Measurements from ENCODE around the gene SLC44A4.
"Not testable (repeated sequence)": the region's sequence is repeated elsewhere in the genome, so short reads cannot be mapped to it uniquely, and the experiment has no call there.

The SLC44A4 gene

DNA sequence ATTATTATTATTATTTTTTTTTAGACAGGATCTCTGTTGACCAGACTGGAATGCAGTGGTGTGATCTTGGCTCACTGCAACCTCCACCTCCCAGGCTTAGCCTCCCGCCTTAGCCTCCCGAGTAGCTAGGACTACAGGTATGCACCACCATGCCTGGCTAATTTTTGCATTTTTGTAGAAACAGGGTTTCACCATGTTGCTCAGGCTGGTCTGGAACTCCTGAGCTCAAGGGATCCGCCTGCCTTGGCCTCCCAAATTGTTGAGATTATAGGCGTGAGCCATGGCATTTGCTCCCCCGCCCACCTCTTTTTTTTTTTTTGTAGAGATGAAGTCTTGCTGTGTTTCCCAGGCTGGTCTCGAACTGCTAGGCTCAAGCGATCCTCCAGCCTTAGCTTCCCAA, 30.5 kb upstream of the SLC44A4 start:
- H3K9me3 ChIP-seq (ENCODE audit: insufficient read depth, low read depth, low read length); H3K9ac ChIP-seq (ENCODE audit: low read depth, low read length); H3K27me3 ChIP-seq (ENCODE audit: insufficient read depth, low read length); H3K4me3 ChIP-seq (ENCODE audit: low read length); H3K36me3 ChIP-seq (ENCODE audit: insufficient read depth, low read depth, low read length); H3K4me1 ChIP-seq (ENCODE audit: insufficient read depth, low read length); H3K27ac ChIP-seq (ENCODE audit: low read length): not testable (repeated sequence)

DNA sequence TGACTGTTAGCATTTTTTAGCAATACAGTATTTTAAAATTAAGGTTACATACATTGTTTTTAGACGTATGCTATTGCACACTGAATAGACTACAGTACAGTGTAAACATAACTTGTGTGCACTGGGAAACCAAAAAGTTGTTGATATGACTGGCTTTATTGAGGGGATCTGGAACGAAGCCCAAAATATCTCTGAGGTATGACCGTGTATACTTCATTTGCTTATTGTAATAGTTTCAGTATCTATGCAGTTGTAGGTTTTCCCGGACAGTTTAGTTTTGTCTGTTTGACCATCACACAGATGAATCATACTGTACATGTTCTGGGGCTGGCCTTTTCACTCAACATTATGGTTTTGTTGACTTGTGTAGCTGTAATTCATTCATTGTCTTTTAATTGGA, 30.0 kb upstream of the SLC44A4 start:
- H3K9ac ChIP-seq (ENCODE audit: low read depth, low read length): no peak overlapping the region
- H3K27ac ChIP-seq (ENCODE audit: low read length): no peak overlapping the region
- H3K4me3 ChIP-seq (ENCODE audit: low read length): no peak overlapping the region
- no peaks in the 10 kb centered on the region for H3K9me3 ChIP-seq (ENCODE audit: insufficient read depth, low read depth, low read length)
- no peaks in the 10 kb centered on the region for H3K27me3 ChIP-seq (ENCODE audit: insufficient read depth, low read length)
- H3K4me1 ChIP-seq (ENCODE audit: insufficient read depth, low read length): peaks cover 4% of the 10 kb centered on the region; the same call in 1 of the 2 replicates
- no peaks in the 10 kb centered on the region for H3K36me3 ChIP-seq (ENCODE audit: insufficient read depth, low read depth, low read length)

DNA sequence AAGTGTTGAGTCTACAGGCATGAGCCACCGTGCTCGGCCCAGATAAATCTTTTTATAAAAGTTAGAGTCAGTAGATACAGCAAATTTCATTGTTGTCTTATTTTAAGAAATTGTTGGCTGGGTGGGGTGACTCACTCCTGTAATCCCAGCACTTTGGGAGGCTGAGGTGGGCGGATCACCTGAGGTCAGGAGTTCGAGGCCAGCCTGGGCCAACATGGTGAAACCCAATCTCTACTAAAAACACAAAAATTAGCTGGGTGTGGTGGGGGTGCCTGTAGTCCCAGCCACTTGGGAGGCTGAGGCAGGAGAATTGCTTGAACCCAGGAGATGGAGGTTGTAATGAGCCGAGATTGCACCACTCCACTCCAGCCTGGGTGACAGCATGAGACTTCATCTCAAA, 29.5 kb upstream of the SLC44A4 start:
- not testable (repeated sequence) for H3K4me1 ChIP-seq (ENCODE audit: insufficient read depth, low read length); H3K27me3 ChIP-seq (ENCODE audit: insufficient read depth, low read length); H3K36me3 ChIP-seq (ENCODE audit: insufficient read depth, low read depth, low read length); H3K27ac ChIP-seq (ENCODE audit: low read length); H3K4me3 ChIP-seq (ENCODE audit: low read length); H3K9ac ChIP-seq (ENCODE audit: low read depth, low read length); H3K9me3 ChIP-seq (ENCODE audit: insufficient read depth, low read depth, low read length)

DNA sequence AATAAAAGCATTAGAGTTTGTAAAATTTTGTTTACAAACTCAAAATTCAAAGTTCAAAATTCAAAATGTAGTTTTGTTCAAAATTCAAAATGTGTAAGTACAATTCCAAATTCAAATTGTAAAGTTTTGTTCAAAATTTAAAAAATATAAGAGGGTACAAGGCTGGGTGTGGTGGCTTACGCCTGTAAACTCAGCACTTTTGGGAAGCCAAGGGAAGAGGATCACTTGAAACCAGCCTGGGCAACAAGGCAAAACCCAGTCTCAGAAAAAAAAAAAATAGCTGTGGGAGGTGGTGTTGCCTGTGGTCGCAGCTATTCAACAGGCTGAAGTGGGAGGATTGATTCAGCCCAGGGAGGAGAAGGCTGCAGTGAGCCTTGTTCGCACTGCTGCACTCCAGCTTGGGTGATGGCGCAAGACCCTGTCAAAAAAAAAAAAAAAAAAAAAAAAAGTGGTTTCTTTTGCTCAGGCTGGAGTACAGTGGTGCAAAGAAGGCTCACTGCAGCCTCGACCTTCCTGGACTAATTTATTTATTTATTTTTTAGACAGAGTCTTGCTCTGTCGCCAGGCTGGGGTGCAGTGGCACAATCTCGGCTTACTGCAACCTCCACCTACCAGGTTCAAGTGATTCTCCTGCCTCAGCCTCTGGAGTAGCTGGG, 28.5 kb upstream of the SLC44A4 start:
- H3K9ac ChIP-seq (ENCODE audit: low read depth, low read length): no peak overlapping the region
- no peaks in the 10 kb centered on the region for H3K36me3 ChIP-seq (ENCODE audit: insufficient read depth, low read depth, low read length)
- H3K9me3 ChIP-seq (ENCODE audit: insufficient read depth, low read depth, low read length): no peaks in the 10 kb centered on the region
- peaks cover 4% of the 10 kb centered on the region; the same call in 1 of the 2 replicates for H3K4me1 ChIP-seq (ENCODE audit: insufficient read depth, low read length)
- no peak overlapping the region for H3K27ac ChIP-seq (ENCODE audit: low read length)
- no peak overlapping the region for H3K4me3 ChIP-seq (ENCODE audit: low read length)
- no peaks in the 10 kb centered on the region for H3K27me3 ChIP-seq (ENCODE audit: insufficient read depth, low read length)

DNA sequence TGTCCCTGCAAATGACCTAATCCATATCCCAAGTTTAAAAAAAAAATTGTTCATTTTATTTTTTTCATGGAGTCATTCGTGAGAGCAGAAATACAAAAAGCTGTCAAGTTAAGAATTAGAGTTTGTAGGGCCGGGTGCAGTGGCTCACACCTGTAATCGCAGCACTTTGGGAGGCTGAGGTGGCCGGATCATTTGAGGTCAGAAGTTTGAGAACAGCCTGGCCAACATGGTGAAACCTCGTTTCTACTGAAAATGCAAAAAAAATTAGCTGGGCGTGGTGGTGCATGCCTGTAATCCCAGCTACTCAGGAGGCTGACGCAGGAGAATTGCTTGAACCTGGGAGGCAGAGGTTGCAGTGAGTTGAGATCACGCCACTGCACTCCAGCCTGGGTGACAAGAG, 27.9 kb upstream of the SLC44A4 start:
- H3K27ac ChIP-seq (ENCODE audit: low read length); H3K36me3 ChIP-seq (ENCODE audit: insufficient read depth, low read depth, low read length); H3K9me3 ChIP-seq (ENCODE audit: insufficient read depth, low read depth, low read length); H3K4me3 ChIP-seq (ENCODE audit: low read length); H3K4me1 ChIP-seq (ENCODE audit: insufficient read depth, low read length); H3K9ac ChIP-seq (ENCODE audit: low read depth, low read length); H3K27me3 ChIP-seq (ENCODE audit: insufficient read depth, low read length): not testable (repeated sequence)

DNA sequence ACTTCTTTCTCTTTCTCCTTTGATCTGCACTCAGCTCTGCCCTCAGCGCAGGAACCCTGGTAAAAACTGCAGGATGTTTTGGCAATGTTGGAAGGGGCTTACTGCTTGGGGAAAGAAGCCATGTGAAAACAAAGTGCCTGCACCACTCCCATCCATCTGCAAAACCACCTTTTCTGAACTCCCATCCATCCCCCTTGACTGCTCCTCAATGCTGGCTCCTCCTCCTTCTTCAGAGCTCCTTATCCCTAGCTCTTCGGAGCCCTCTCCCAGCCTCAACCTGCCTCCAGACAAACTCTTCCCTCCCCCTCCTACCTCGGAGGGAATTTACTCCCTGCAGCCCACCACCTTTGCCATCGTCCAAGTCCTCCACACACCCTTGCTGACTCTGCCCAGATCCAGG, 27.3 kb upstream of the SLC44A4 start:
- Histone ChIP-seq H3K9me3 (ENCODE audit: insufficient read depth, low read depth, low read length) (no peaks in the 10 kb centered on the region), H3K4me3 (ENCODE audit: low read length) (0 out of 2 replicates have a peak overlapping the region, but pooled peaks have one; percentile 5), H3K27ac (ENCODE audit: low read length) (no peak overlapping the region), H3K36me3 (ENCODE audit: insufficient read depth, low read depth, low read length) (no peaks in the 10 kb centered on the region), H3K27me3 (ENCODE audit: insufficient read depth, low read length) (no peaks in the 10 kb centered on the region), H3K9ac (ENCODE audit: low read depth, low read length) (peak overlapping the region; percentile 28; the same call in 1 of the 2 replicates), H3K4me1 (ENCODE audit: insufficient read depth, low read length) (peaks cover 4% of the 10 kb centered on the region; the same call in 1 of the 2 replicates)

DNA sequence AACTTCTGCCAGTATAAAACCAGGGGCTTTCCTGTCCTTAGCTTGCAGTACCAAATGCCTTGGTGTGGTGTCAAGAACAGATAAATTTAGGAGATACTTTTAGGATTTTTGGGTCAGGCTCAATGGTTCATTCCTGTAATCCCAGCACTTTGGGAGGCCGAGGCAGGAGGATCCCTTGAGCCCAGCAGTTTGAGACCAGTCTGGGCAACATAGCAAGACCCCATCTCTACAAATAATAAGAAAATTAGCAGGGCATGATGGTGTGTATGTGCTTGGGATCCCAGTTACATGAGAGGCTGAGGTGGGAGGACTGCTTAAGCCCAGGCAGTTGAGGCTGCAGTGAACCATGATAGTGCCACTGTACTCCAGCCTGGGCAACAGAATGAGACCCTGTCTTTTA, 26.2 kb upstream of the SLC44A4 start:
- Histone ChIP-seq H3K36me3 (ENCODE audit: insufficient read depth, low read depth, low read length) (no peaks in the 10 kb centered on the region), H3K4me3 (ENCODE audit: low read length) (no peak overlapping the region), H3K27ac (ENCODE audit: low read length) (no peak overlapping the region), H3K9ac (ENCODE audit: low read depth, low read length) (no peak overlapping the region), H3K27me3 (ENCODE audit: insufficient read depth, low read length) (no peaks in the 10 kb centered on the region), H3K4me1 (ENCODE audit: insufficient read depth, low read length) (peaks cover 4% of the 10 kb centered on the region; the same call in 1 of the 2 replicates), H3K9me3 (ENCODE audit: insufficient read depth, low read depth, low read length) (no peaks in the 10 kb centered on the region)

DNA sequence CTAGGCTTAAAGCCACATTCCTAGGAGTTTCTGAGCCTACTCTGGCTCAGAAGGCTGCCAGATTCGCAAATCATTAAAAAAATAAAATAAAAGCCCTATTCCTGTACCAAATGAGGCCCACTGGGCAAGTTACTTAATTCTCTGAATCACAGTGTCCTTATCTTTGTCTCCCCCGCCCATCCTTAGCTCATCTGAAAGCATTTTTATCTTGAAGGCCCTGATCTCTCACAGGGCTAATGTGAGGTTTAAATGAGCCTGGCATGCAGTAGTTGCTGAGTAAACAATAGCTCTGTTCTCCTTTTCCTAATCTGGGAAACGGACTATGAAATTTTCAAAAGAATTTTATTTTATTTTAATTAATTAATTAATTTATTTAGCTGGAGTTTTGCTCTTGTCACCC, 25.2 kb upstream of the SLC44A4 start:
- Histone ChIP-seq H3K4me1 (ENCODE audit: insufficient read depth, low read length) (peaks cover 4% of the 10 kb centered on the region; the same call in 1 of the 2 replicates), H3K9me3 (ENCODE audit: insufficient read depth, low read depth, low read length) (no peaks in the 10 kb centered on the region), H3K27ac (ENCODE audit: low read length) (no peak overlapping the region), H3K36me3 (ENCODE audit: insufficient read depth, low read depth, low read length) (peaks cover 7% of the 10 kb centered on the region; the same call in 1 of the 2 replicates), H3K4me3 (ENCODE audit: low read length) (no peak overlapping the region), H3K27me3 (ENCODE audit: insufficient read depth, low read length) (no peaks in the 10 kb centered on the region), H3K9ac (ENCODE audit: low read depth, low read length) (no peak overlapping the region)

DNA sequence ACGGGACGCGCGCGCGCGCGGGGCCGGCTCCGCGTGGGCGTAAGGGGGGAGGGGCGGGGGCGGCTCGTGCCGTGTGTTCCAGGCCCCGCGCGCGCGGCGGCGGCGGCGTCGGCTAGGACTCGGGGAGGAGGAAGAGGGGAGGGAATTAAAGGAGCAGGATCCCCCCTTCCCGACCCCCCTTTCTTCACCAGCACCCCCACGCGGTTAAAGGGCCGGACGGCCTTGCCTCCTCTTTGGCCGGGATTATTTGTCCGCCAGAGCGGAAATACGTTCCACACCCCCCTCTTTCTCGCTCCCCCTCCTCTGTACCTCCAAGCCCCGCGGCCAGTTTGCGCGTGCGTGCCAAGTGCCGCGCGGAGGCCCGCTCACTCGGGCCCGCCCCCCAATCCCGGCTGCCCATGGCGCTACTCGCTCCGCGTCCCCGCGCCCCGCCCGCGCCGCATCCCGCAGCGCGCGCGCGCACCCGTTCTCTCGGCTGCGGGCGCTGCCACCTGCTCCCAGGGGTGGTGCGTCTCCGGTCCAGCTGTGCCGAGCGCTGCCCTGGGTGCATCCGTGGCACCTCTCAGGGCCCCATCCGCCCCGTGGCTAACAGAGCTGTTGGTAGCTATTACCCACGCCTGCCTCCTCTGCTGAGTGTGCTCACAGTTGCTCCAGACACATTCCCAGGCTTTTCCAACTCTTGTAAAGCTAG, 23.3 kb upstream of the SLC44A4 start, which contains the start of gene ZBTB12:
ZBTB12 (minus strand) TSS at position 134 of the 691 bp plus-strand sequence. CDS start 781 bp downstream, outside the sequence.
- H3K36me3 ChIP-seq (ENCODE audit: insufficient read depth, low read depth, low read length): peaks cover 7% of the 10 kb centered on the region; the same call in 1 of the 2 replicates
- peak within 1 kb of the TSS; percentile 68 for H3K4me3 ChIP-seq (ENCODE audit: low read length)
- no peaks in the 10 kb centered on the region for H3K27me3 ChIP-seq (ENCODE audit: insufficient read depth, low read length)
- no peaks in the 10 kb centered on the region for H3K9me3 ChIP-seq (ENCODE audit: insufficient read depth, low read depth, low read length)
- peaks cover 8% of the 10 kb centered on the region; the same call in 1 of the 2 replicates for H3K4me1 ChIP-seq (ENCODE audit: insufficient read depth, low read length)
- no peak within 1 kb of the TSS for H3K27ac ChIP-seq (ENCODE audit: low read length)
- peak within 1 kb of the TSS; percentile 74; the same call in 1 of the 2 replicates for H3K9ac ChIP-seq (ENCODE audit: low read depth, low read length)

DNA sequence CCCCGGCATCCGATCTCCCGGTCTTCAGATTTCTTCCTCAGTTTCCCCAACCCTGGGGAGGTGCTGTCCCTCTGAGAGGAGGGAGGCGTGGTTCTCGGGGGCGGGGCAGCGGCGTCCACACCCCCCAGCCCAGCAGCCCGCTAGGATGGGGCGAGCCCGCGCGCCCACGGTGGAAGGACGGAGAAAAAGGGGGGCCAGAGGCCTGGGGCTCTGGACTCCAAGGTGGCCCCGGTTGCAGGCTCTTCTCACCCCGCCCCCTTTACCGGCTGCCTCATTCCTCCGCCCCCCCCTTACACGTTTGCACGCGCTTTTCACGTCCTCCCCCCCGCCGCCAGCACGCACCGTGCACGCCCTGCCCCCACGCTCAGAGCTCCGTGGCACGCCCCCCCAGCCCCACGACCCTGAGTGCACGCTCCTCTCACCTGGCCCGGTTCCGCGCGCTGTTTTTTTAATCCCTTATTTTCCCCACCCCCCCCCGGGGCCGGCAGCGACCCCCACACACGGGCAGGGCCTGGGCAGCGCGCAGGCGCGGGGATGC, 22.7 kb upstream of the SLC44A4 start:
- peak overlapping the region; percentile 68; the same call in 1 of the 2 replicates for H3K4me3 ChIP-seq (ENCODE audit: low read length)
- no peak overlapping the region for H3K27ac ChIP-seq (ENCODE audit: low read length)
- peak overlapping the region; percentile 74; the same call in 1 of the 2 replicates for H3K9ac ChIP-seq (ENCODE audit: low read depth, low read length)
- H3K4me1 ChIP-seq (ENCODE audit: insufficient read depth, low read length): peaks cover 7% of the 10 kb centered on the region; the same call in 1 of the 2 replicates
- no peaks in the 10 kb centered on the region for H3K9me3 ChIP-seq (ENCODE audit: insufficient read depth, low read depth, low read length)
- H3K36me3 ChIP-seq (ENCODE audit: insufficient read depth, low read depth, low read length): peaks cover 8% of the 10 kb centered on the region
- H3K27me3 ChIP-seq (ENCODE audit: insufficient read depth, low read length): no peaks in the 10 kb centered on the region

DNA sequence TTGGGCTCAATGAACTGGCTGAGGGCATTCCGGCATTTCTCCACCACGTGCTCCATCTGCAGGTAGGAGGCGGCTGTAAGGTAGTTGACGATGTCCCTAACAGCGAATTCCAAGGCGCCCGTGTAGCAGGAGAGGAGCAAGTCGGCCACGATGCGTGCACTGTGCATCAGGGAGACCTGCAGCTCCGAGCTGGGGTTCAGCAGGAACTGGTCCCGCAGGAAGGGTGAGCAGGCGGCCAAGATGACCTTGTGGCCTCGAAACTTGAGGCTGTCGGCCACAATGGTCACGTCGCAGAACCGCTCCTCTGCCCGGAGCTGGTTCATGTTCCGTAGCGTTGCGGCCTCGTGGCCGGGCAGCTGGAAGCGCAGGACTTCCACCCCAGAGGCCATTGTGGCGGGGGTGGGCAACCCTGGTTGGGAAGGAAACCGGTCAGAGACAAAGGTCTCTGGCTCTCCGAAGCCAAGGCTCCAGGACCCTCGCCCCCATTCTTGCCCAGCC, 22.2 kb upstream of the SLC44A4 start:
- Histone ChIP-seq H3K9me3 (ENCODE audit: insufficient read depth, low read depth, low read length) (no peaks in the 10 kb centered on the region), H3K36me3 (ENCODE audit: insufficient read depth, low read depth, low read length) (peaks cover 13% of the 10 kb centered on the region), H3K4me1 (ENCODE audit: insufficient read depth, low read length) (peaks cover 4% of the 10 kb centered on the region; the same call in 1 of the 2 replicates), H3K27ac (ENCODE audit: low read length) (no peak overlapping the region), H3K9ac (ENCODE audit: low read depth, low read length) (peak overlapping the region; percentile 74; the same call in 1 of the 2 replicates), H3K27me3 (ENCODE audit: insufficient read depth, low read length) (no peaks in the 10 kb centered on the region), H3K4me3 (ENCODE audit: low read length) (peak overlapping the region; percentile 68; the same call in 1 of the 2 replicates)

Data from iPS-20b (cell line).